ENCODE data around the gene AURKA. TPM values are rescaled to one million over a fixed set of nuclear protein-coding genes. Genes with fewer than 3 reads are reported as not detected.

Gene AURKA
- polyA plus RNA-seq, 1 of the 3 experiments (the other 2 are of a cell fraction): 24.6 TPM

DNA sequence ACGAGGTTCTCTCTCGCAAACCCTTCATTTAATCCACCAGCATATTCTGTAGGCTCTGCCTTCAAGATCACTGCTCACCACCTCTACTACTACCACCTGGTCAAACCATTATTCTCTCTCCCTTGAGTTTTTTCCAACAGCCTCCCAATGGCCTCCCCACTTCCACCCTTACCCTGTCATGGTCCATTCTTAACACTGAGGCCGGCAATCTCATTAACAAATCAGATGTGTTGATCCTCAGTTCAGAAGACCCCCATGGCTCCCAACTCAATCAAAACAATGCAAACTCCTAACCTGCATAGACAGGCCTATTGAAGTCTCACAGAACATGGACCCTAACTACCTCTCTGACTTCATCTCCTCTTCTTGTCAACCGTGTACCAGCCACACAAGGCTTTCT, 2.2 kb downstream of the AURKA start:
- Histone ChIP-seq H3K27ac (ENCODE audit: low read depth in 2 of 2, low read length in 1 of 2) (no peak overlapping the region), H2AFZ (ENCODE audit: low read depth) (no peak overlapping the region), H3K36me3 (replicated peaks in 1 of 2; ENCODE audit: control insufficient read depth in 1 of 2, insufficient read depth in 2 of 2, low read length in 1 of 2) (peaks cover 15 to 21% of the 10 kb centered on the region in 2 experiments), H3K9me2 (no peaks in the 10 kb centered on the region), H3K4me1 (ENCODE audit: control insufficient read depth in 1 of 2, insufficient read depth in 2 of 2, low read depth in 1 of 2, low read length in 1 of 2) (peaks cover 14 to 18% of the 10 kb centered on the region in 2 experiments; a peak in 2 of 4 replicates), H3K4me3 (ENCODE audit: low read depth in 2 of 2, low read length in 1 of 2) (no peak overlapping the region), H3K79me2 (ENCODE audit: insufficient read depth) (peaks cover 95% of the 10 kb centered on the region), H3F3A (replicated peaks; ENCODE audit: insufficient read depth) (no peaks in the 10 kb centered on the region), H3K27me3 (ENCODE audit: insufficient read depth) (no peaks in the 10 kb centered on the region), H3K9ac (no peak overlapping the region), H3K4me2 (no peak overlapping the region), H3K9me3 (no peaks in the 10 kb centered on the region), H4K20me1 (ENCODE audit: insufficient read depth) (no peaks in the 10 kb centered on the region)
- TF ChIP-seq GATA2 (CRISPR knock-in tag; IDR thresholded peaks at IDR 0.05) (no peak), CHD2 (IDR thresholded peaks at IDR 0.05; ENCODE audit: low read length, partially characterized antibody) (no peak), RFX5 (IDR thresholded peaks at IDR 0.05; ENCODE audit: low read length) (no peak), EZH2phosphoT487 (IDR thresholded peaks at IDR 0.05; ENCODE audit: borderline replicate concordance, low read depth) (no peak), MXI1 (IDR thresholded peaks at IDR 0.05; ENCODE audit: low read depth, low read length) (no peak), RXRA (IDR thresholded peaks at IDR 0.05; ENCODE audit: borderline replicate concordance, low read depth) (no peak), EP300 (IDR thresholded peaks at IDR 0.05; ENCODE audit: borderline replicate concordance in 1 of 2, low read depth in 1 of 2, low read length in 1 of 2) (no peak), NFIC (IDR thresholded peaks at IDR 0.05; ENCODE audit: borderline replicate concordance) (no peak), SIN3A (IDR thresholded peaks at IDR 0.05; ENCODE audit: borderline replicate concordance, low read depth, low read length) (no peak), FOSL2 (IDR thresholded peaks at IDR 0.05; ENCODE audit: borderline replicate concordance, low read depth) (no peak), FOXM1 (IDR thresholded peaks at IDR 0.05; ENCODE audit: low read depth) (no peak), RAD21 (IDR thresholded peaks at IDR 0.05; ENCODE audit: low read length) (no peak), TAF1 (IDR thresholded peaks at IDR 0.05; ENCODE audit: borderline replicate concordance, low read depth, low read length) (no peak), JUND (IDR thresholded peaks at IDR 0.05) (no peak), MEF2A (IDR thresholded peaks at IDR 0.05; ENCODE audit: borderline replicate concordance, low read depth) (no peak)
- TF ChIP-seq, protein P1, sequence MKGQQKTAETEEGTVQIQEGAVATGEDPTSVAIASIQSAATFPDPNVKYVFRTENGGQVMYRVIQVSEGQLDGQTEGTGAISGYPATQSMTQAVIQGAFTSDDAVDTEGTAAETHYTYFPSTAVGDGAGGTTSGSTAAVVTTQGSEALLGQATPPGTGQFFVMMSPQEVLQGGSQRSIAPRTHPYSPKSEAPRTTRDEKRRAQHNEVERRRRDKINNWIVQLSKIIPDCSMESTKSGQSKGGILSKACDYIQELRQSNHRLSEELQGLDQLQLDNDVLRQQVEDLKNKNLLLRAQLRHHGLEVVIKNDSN (IDR thresholded peaks at IDR 0.05; ENCODE audit: borderline replicate concordance, low read depth): no peak
- TF ChIP-seq, protein P2, sequence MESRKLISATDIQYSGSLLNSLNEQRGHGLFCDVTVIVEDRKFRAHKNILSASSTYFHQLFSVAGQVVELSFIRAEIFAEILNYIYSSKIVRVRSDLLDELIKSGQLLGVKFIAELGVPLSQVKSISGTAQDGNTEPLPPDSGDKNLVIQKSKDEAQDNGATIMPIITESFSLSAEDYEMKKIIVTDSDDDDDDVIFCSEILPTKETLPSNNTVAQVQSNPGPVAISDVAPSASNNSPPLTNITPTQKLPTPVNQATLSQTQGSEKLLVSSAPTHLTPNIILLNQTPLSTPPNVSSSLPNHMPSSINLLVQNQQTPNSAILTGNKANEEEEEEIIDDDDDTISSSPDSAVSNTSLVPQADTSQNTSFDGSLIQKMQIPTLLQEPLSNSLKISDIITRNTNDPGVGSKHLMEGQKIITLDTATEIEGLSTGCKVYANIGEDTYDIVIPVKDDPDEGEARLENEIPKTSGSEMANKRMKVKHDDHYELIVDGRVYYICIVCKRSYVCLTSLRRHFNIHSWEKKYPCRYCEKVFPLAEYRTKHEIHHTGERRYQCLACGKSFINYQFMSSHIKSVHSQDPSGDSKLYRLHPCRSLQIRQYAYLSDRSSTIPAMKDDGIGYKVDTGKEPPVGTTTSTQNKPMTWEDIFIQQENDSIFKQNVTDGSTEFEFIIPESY (IDR thresholded peaks at IDR 0.05; ENCODE audit: borderline replicate concordance, low read depth): no peak
- TF ChIP-seq, protein P3, sequence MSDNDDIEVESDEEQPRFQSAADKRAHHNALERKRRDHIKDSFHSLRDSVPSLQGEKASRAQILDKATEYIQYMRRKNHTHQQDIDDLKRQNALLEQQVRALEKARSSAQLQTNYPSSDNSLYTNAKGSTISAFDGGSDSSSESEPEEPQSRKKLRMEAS (IDR thresholded peaks at IDR 0.05; ENCODE audit: low read depth): no peak
- WGBS (ENCODE audit: low lambda C conversion rate): 95% methylated on average over 4 of the region's 4 CpGs
- no peak for DNase-seq
- ChIA-PET POLR2A (no interaction called here), CTCF (no interaction called here)

Measured in SK-N-SH (cell line).